ENCODE data around the gene TMEM82. TPM values are rescaled to one million over a fixed set of nuclear protein-coding genes. Genes with fewer than 3 reads are reported as not detected.

TMEM82 gene
- total and polyA plus RNA-seq, 9 of the 15 experiments (the other 6 are each of a cell fraction or from before 2014, with no cell fraction given), result not detected

- Histone ChIP-seq H3K36me3 (ENCODE audit: control insufficient read depth, insufficient read depth, low read length) (no peaks in the 10 kb centered on the region), H2AFZ (ENCODE audit: low read depth, low read length) (no peak overlapping the region), H3K79me2 (ENCODE audit: control insufficient read depth, insufficient read depth, low read length) (no peaks in the 10 kb centered on the region), H4K20me1 (replicated peaks; ENCODE audit: control insufficient read depth, insufficient read depth, low read length) (0 out of 2 replicates have a peak, but pooled peaks cover 4% of the 10 kb centered on the region), H3K4me1 (replicated peaks in 1 of 2; ENCODE audit: control insufficient read depth in 2 of 2, insufficient read depth in 2 of 2, low read length in 2 of 2) (peaks cover 0 to 14% of the 10 kb centered on the region in 2 experiments; a peak in 2 of 5 replicates), H3K4me3 (no peak overlapping the region), H3K27me3 (ENCODE audit: control insufficient read depth in 2 of 2, insufficient read depth in 2 of 2, low read length in 2 of 2) (peaks cover 7 to 29% of the 10 kb centered on the region in 2 experiments; a peak in 3 of 5 replicates), H3K9ac (ENCODE audit: insufficient read depth in 1 of 2, low read depth in 2 of 2, low read length in 2 of 2) (peak overlapping the region in 1 of 2 experiments; percentile 49; a peak in 2 of 4 replicates), H3K27ac (ENCODE audit: extremely low read depth, low read depth, low read length) (no peak overlapping the region), H3K4me2 (ENCODE audit: insufficient read depth, low read length) (no peak overlapping the region), H3K9me3 (replicated peaks; ENCODE audit: control insufficient read depth, insufficient read depth, low read depth, low read length) (no peaks in the 10 kb centered on the region), H3K9me1 (ENCODE audit: control insufficient read depth, insufficient read depth, low read length) (no peaks in the 10 kb centered on the region)
- BruUV-seq (replicated peaks), result no TSS peak
- no peak for FAIRE-seq
- intact Hi-C loops (cut with micrococcal nuclease) (no loop called here), in situ Hi-C loops (cut with MboI) (no loop called here)
- CTCF ChIA-PET (ENCODE audit: low intra/inter-chr PET ratio), result no interaction called here
- no peak for DNase-seq (ENCODE audit: extremely low read depth in 1 of 4, low spot score in 3 of 4)
- TF ChIP-seq USF1 (CRISPR knock-in tag; IDR thresholded peaks at IDR 0.05) (no peak), PCBP1 (IDR thresholded peaks at IDR 0.05; ENCODE audit: low read depth, low read length, poor library complexity, severe bottlenecking) (no peak)
- 8% methylated on average over 19 of the region's 19 CpGs for WGBS (ENCODE audit: insufficient coverage, low coverage, missing lambda C conversion rate)
- POLR2A ChIA-PET, result interaction anchor here (0.6 to 1.9 kb wide), 2 partner anchors 12 to 1181 kb away, joined by 3 to 8 read pairs; no protein-coding TSS in a partner anchor
- peak; percentile 14; the same call in 2 of the 3 replicates for ATAC-seq
Measured at GRCh38 chr1:15749399-15750291, 7.3 kb downstream of the TMEM82 start.

- no peak overlapping the region for H2AFZ ChIP-seq (ENCODE audit: low read depth, low read length)
- ATAC-seq (no peak), DNase-seq (ENCODE audit: extremely low read depth in 1 of 4, low spot score in 3 of 4) (no peak), FAIRE-seq (no peak)
- in situ Hi-C loops (cut with MboI), result no loop called here
- H3K9me3 ChIP-seq (replicated peaks; ENCODE audit: control insufficient read depth, insufficient read depth, low read depth, low read length), result no peaks in the 10 kb centered on the region
- intact Hi-C loops (cut with micrococcal nuclease), result no loop called here
- H3K27ac ChIP-seq (ENCODE audit: extremely low read depth, low read depth, low read length), result no peak overlapping the region
- H3K9me1 ChIP-seq (ENCODE audit: control insufficient read depth, insufficient read depth, low read length), result no peaks in the 10 kb centered on the region
- H3K27me3 ChIP-seq (ENCODE audit: control insufficient read depth in 2 of 2, insufficient read depth in 2 of 2, low read length in 2 of 2), result peaks cover 7 to 29% of the 10 kb centered on the region in 2 experiments; a peak in 3 of 5 replicates
- no peak overlapping the region for H3K9ac ChIP-seq (ENCODE audit: insufficient read depth in 1 of 2, low read depth in 2 of 2, low read length in 2 of 2)
- H3K4me2 ChIP-seq (ENCODE audit: insufficient read depth, low read length), result no peak overlapping the region
- no peak for TF ChIP-seq FOXJ3 (CRISPR knock-in tag; IDR thresholded peaks at IDR 0.05)
- TF ChIP-seq, protein P1, sequence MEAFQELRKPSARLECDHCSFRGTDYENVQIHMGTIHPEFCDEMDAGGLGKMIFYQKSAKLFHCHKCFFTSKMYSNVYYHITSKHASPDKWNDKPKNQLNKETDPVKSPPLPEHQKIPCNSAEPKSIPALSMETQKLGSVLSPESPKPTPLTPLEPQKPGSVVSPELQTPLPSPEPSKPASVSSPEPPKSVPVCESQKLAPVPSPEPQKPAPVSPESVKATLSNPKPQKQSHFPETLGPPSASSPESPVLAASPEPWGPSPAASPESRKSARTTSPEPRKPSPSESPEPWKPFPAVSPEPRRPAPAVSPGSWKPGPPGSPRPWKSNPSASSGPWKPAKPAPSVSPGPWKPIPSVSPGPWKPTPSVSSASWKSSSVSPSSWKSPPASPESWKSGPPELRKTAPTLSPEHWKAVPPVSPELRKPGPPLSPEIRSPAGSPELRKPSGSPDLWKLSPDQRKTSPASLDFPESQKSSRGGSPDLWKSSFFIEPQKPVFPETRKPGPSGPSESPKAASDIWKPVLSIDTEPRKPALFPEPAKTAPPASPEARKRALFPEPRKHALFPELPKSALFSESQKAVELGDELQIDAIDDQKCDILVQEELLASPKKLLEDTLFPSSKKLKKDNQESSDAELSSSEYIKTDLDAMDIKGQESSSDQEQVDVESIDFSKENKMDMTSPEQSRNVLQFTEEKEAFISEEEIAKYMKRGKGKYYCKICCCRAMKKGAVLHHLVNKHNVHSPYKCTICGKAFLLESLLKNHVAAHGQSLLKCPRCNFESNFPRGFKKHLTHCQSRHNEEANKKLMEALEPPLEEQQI (IDR thresholded peaks at IDR 0.05), result no peak
- no peak overlapping the region for H3K4me3 ChIP-seq
- peaks cover 0 to 13% of the 10 kb centered on the region in 2 experiments; a peak in 2 of 5 replicates for H3K4me1 ChIP-seq (replicated peaks in 1 of 2; ENCODE audit: control insufficient read depth in 2 of 2, insufficient read depth in 2 of 2, low read length in 2 of 2)
- WGBS (ENCODE audit: insufficient coverage, low coverage, missing lambda C conversion rate), result 10% methylated on average over 11 of the region's 12 CpGs
- no peaks in the 10 kb centered on the region for H3K36me3 ChIP-seq (ENCODE audit: control insufficient read depth, insufficient read depth, low read length)
- no TSS peak for BruUV-seq (replicated peaks)
- ChIA-PET CTCF (ENCODE audit: low intra/inter-chr PET ratio) (no interaction called here), POLR2A (no interaction called here)
- no peaks in the 10 kb centered on the region for H3K79me2 ChIP-seq (ENCODE audit: control insufficient read depth, insufficient read depth, low read length)
- H4K20me1 ChIP-seq (replicated peaks; ENCODE audit: control insufficient read depth, insufficient read depth, low read length), result 0 out of 2 replicates have a peak, but pooled peaks cover 4% of the 10 kb centered on the region
Measured at GRCh38 chr1:15750924-15751323, 8.6 kb downstream of the TMEM82 start.
